ENCODE measurements around the gene SYNCRIP. TPM values are rescaled to one million over a fixed set of nuclear protein-coding genes. Genes with fewer than 3 reads are reported as not detected.

Gene SYNCRIP
- total and polyA plus RNA-seq, 2 of the 4 experiments (the other 2 are of a cell fraction) = 50.1 to 59.3 TPM

- WGBS, 2 experiments (ENCODE audit: extremely low coverage in 2 of 2, insufficient read length in 1 of 2) = no CpG with 5 or more reads among the region's 4 CpGs
- no peak overlapping the region for H2BK20ac ChIP-seq (ENCODE audit: low read depth, low read length)
- H3K9ac ChIP-seq (ENCODE audit: low read depth, low read length) = no peak overlapping the region
- no peak overlapping the region for H3K18ac ChIP-seq (ENCODE audit: low read depth, low read length)
- H3K27me3 ChIP-seq (ENCODE audit: control insufficient read depth, insufficient read depth, low read length) = no peaks in the 10 kb centered on the region
- no peak overlapping the region for H3K23ac ChIP-seq (ENCODE audit: low read depth, low read length)
- no peak overlapping the region for H2AK9ac ChIP-seq (replicated peaks; ENCODE audit: low read depth, low read length, poor library complexity)
- H3K9me3 ChIP-seq (ENCODE audit: control insufficient read depth, insufficient read depth, low read length) = no peaks in the 10 kb centered on the region
- no peak overlapping the region for H2AK5ac ChIP-seq (ENCODE audit: low read depth, low read length)
- no peak overlapping the region for H4K91ac ChIP-seq (ENCODE audit: insufficient read depth, low read depth, low read length)
- no peak overlapping the region for H3K4me2 ChIP-seq (ENCODE audit: low read depth, low read length)
- H3K4ac ChIP-seq (ENCODE audit: low read depth, low read length) = no peak overlapping the region
- no peak overlapping the region for H4K8ac ChIP-seq (ENCODE audit: low read depth in 2 of 2, low read length in 2 of 2)
- intact Hi-C loops (cut with micrococcal nuclease) (no loop called here), dilution Hi-C loops (cut with HindIII; ENCODE audit: low sequenced_read_pairs, unreplicated experiment) (no loop called here), in situ Hi-C loops (cut with MboI; ENCODE audit: low sequenced_read_pairs) (no loop called here)
- H2BK5ac ChIP-seq (ENCODE audit: low read depth, low read length, poor library complexity, severe bottlenecking) = no peak overlapping the region
- H4K20me1 ChIP-seq (ENCODE audit: insufficient read depth, low read length) = no peaks in the 10 kb centered on the region; the same call in 1 of the 2 replicates
- no peak for ATAC-seq (ENCODE audit: low read depth)
- no peak overlapping the region for H3K4me3 ChIP-seq (ENCODE audit: insufficient read depth, low read depth, low read length)
- ChIA-PET CTCF (no interaction called here), POLR2A (ENCODE audit: unreplicated experiment) (no interaction called here)
- TF ChIP-seq BHLHE40 (IDR thresholded peaks at IDR 0.05; ENCODE audit: low read depth, low read length) (no peak), FOS (IDR thresholded peaks at IDR 0.05; ENCODE audit: low read depth, low read length) (no peak), ELK1 (IDR thresholded peaks at IDR 0.05; ENCODE audit: borderline replicate concordance, low read depth, low read length) (no peak), MAFK (IDR thresholded peaks at IDR 0.05; ENCODE audit: low read depth, low read length) (no peak)
- no peak overlapping the region for H3K14ac ChIP-seq (replicated peaks; ENCODE audit: low read depth, low read length)
- no peak overlapping the region for H2BK120ac ChIP-seq (ENCODE audit: low read depth, low read length)
- H2AFZ ChIP-seq (replicated peaks; ENCODE audit: low read length, poor library complexity) = no peak overlapping the region
- H3K9me1 ChIP-seq (ENCODE audit: insufficient read depth, low read length) = no peaks in the 10 kb centered on the region
- H3K36me3 ChIP-seq (ENCODE audit: control insufficient read depth, insufficient read depth, low read length) = 0 out of 2 replicates have a peak, but pooled peaks cover 1% of the 10 kb centered on the region
- H3K4me1 ChIP-seq (ENCODE audit: control insufficient read depth, insufficient read depth, low read length) = no peaks in the 10 kb centered on the region
- H3K56ac ChIP-seq (ENCODE audit: extremely low read depth, insufficient read depth, low read length) = no peak overlapping the region
- peaks cover 10 to 20% of the 10 kb centered on the region in 2 experiments; a peak in 3 of 4 replicates for H3K79me1 ChIP-seq (ENCODE audit: low read depth in 1 of 2, low read length in 2 of 2)
- no TSS peak for BruUV-seq (replicated peaks)
- no peak overlapping the region for H2BK15ac ChIP-seq (ENCODE audit: low read depth, low read length)
- DNase-seq = no peak
- no peak overlapping the region for H3K27ac ChIP-seq (ENCODE audit: insufficient read depth, low read length)
- no peak overlapping the region for H4K5ac ChIP-seq (ENCODE audit: low read depth, low read length)
Measured at GRCh38 chr6:85602100-85602499, 40.6 kb downstream of the SYNCRIP start.

All from IMR-90 (cell line).